Activated CD4-positive, alpha-beta T cell treated with anti-CD3 and anti-CD28 coated beads, Interleukin-2, amount 10 ng/mL, durations not matched to agents 24 days and 14 days (primary cell): ENCODE measurements around the gene CCDC92B. TPM values are rescaled to one million over a fixed set of nuclear protein-coding genes. Genes with fewer than 3 reads are reported as not detected.

Experiments
- DNase-seq: peaks from one replicate; pipeline ENCODE4 v3.0.0; 2022
- H3K27ac Mint-ChIP-seq: one replicate; pipeline ENCODE4 v1.8.0; 2022; ENCODE audit warnings: mild to moderate bottlenecking, mixed read lengths
- H3K27me3 Mint-ChIP-seq: one replicate; pipeline ENCODE4 v1.8.0; 2022; ENCODE audit warnings: mixed read lengths
- H3K36me3 Mint-ChIP-seq: one replicate; pipeline ENCODE4 v1.8.0; 2022; ENCODE audit warnings: low read depth, mild to moderate bottlenecking, mixed read lengths
- H3K4me1 Mint-ChIP-seq: one replicate; pipeline ENCODE4 v1.8.0; 2021; ENCODE audit warnings: mixed read lengths
- H3K4me3 Mint-ChIP-seq: one replicate; pipeline ENCODE4 v1.8.0; 2022; ENCODE audit warnings: mild to moderate bottlenecking, moderate library complexity, mixed read lengths
- H3K9me3 Mint-ChIP-seq: one replicate; pipeline ENCODE4 v1.8.0; 2021; ENCODE audit warnings: mixed read lengths
- intact Hi-C: fragments of 100-400 bp; cut with micrococcal nuclease; formaldehyde crosslinking; loops from one replicate; pipeline ENCODE4 v1.15.1; 2023
- total RNA-seq: library from RNA; stranded (reverse); gene quantifications from 2 replicates; pipeline ENCODE4 v1.2.3, GENCODE V29; 2022

CCDC92B gene
- total RNA-seq, 1 donor from 2014 or later, result 0.14 TPM

- H3K36me3 Mint-ChIP-seq, result no peaks in the 10 kb centered on the region
- no peaks in the 10 kb centered on the region for H3K9me3 Mint-ChIP-seq
- no peak for DNase-seq
- H3K27me3 Mint-ChIP-seq, result peaks cover 17% of the 10 kb centered on the region
- H3K4me1 Mint-ChIP-seq, result peaks cover 13% of the 10 kb centered on the region
- H3K4me3 Mint-ChIP-seq, result peak overlapping the region; percentile 28
- intact Hi-C loops, result no loop called here
- no peak overlapping the region for H3K27ac Mint-ChIP-seq
Measured at GRCh38 chr17:2723505-2723996, 25.9 kb downstream of the CCDC92B start.

GRCh38 chr17:2722611-2723010, 26.8 kb downstream of the CCDC92B start:
- intact Hi-C loops, result no loop called here
- H3K9me3 Mint-ChIP-seq, result no peaks in the 10 kb centered on the region
- H3K27ac Mint-ChIP-seq, result no peak overlapping the region
- H3K4me3 Mint-ChIP-seq, result no peak overlapping the region
- H3K36me3 Mint-ChIP-seq, result no peaks in the 10 kb centered on the region
- peaks cover 17% of the 10 kb centered on the region for H3K27me3 Mint-ChIP-seq
- peaks cover 13% of the 10 kb centered on the region for H3K4me1 Mint-ChIP-seq
- DNase-seq, result no peak

- no peak overlapping the region for H3K4me3 Mint-ChIP-seq
- no peaks in the 10 kb centered on the region for H3K9me3 Mint-ChIP-seq
- DNase-seq, result peak; percentile 67
- H3K27ac Mint-ChIP-seq, result no peak overlapping the region
- H3K36me3 Mint-ChIP-seq, result no peaks in the 10 kb centered on the region
- intact Hi-C loops, result no loop called here
- peaks cover 13% of the 10 kb centered on the region for H3K4me1 Mint-ChIP-seq
- H3K27me3 Mint-ChIP-seq, result peaks cover 14% of the 10 kb centered on the region
Measured at GRCh38 chr17:2721603-2722002, 27.8 kb downstream of the CCDC92B start.

- intact Hi-C loops, result no loop called here
- Mint-ChIP-seq H3K9me3 (no peaks in the 10 kb centered on the region), H3K36me3 (no peaks in the 10 kb centered on the region), H3K4me1 (peaks cover 12% of the 10 kb centered on the region), H3K4me3 (no peak overlapping the region), H3K27ac (no peak overlapping the region), H3K27me3 (peaks cover 8% of the 10 kb centered on the region)
- DNase-seq, result no peak
Measured at GRCh38 chr17:2719861-2720260, 29.6 kb downstream of the CCDC92B start.

GRCh38 chr17:2718150-2718938, 31.1 kb downstream of the CCDC92B start:
- Mint-ChIP-seq H3K9me3 (no peaks in the 10 kb centered on the region), H3K4me1 (peaks cover 15% of the 10 kb centered on the region), H3K27me3 (peaks cover 4% of the 10 kb centered on the region), H3K27ac (no peak overlapping the region), H3K4me3 (no peak overlapping the region), H3K36me3 (no peaks in the 10 kb centered on the region)
- intact Hi-C loops, result no loop called here
- DNase-seq, result no peak

- no peak overlapping the region for H3K27ac Mint-ChIP-seq
- no peaks in the 10 kb centered on the region for H3K27me3 Mint-ChIP-seq
- no peaks in the 10 kb centered on the region for H3K9me3 Mint-ChIP-seq
- H3K4me3 Mint-ChIP-seq, result no peak overlapping the region
- no peaks in the 10 kb centered on the region for H3K36me3 Mint-ChIP-seq
- intact Hi-C loops, result no loop called here
- peaks cover 19% of the 10 kb centered on the region for H3K4me1 Mint-ChIP-seq
- no peak for DNase-seq
Measured at GRCh38 chr17:2716649-2717048, 32.8 kb downstream of the CCDC92B start.

- DNase-seq, result no peak
- H3K4me1 Mint-ChIP-seq, result peaks cover 34% of the 10 kb centered on the region
- intact Hi-C loops, result no loop called here
- H3K4me3 Mint-ChIP-seq, result no peak overlapping the region
- H3K27me3 Mint-ChIP-seq, result no peaks in the 10 kb centered on the region
- H3K27ac Mint-ChIP-seq, result no peak overlapping the region
- H3K36me3 Mint-ChIP-seq, result peaks cover 11% of the 10 kb centered on the region
- no peaks in the 10 kb centered on the region for H3K9me3 Mint-ChIP-seq
Measured at GRCh38 chr17:2713881-2714280, 35.6 kb downstream of the CCDC92B start.

- H3K36me3 Mint-ChIP-seq, result peaks cover 11% of the 10 kb centered on the region
- no peaks in the 10 kb centered on the region for H3K9me3 Mint-ChIP-seq
- H3K4me1 Mint-ChIP-seq, result peaks cover 35% of the 10 kb centered on the region
- H3K4me3 Mint-ChIP-seq, result peak overlapping the region; percentile 90
- H3K27ac Mint-ChIP-seq, result peak overlapping the region; percentile 92
- H3K27me3 Mint-ChIP-seq, result no peaks in the 10 kb centered on the region
- no peak for DNase-seq
- intact Hi-C loops, result no loop called here
Measured at GRCh38 chr17:2712300-2713043, 37.0 kb downstream of the CCDC92B start.

- H3K4me3 Mint-ChIP-seq, result peak within 1 kb of the TSS; percentile 94
- no peaks in the 10 kb centered on the region for H3K9me3 Mint-ChIP-seq
- H3K27ac Mint-ChIP-seq, result peak within 1 kb of the TSS; percentile 92
- H3K36me3 Mint-ChIP-seq, result peaks cover 11% of the 10 kb centered on the region
- H3K4me1 Mint-ChIP-seq, result peaks cover 35% of the 10 kb centered on the region
- peak; percentile 99 for DNase-seq
- no peaks in the 10 kb centered on the region for H3K27me3 Mint-ChIP-seq
- intact Hi-C loops, result loop anchor here (1.0 to 2.0 kb wide), 2 partner anchors 117 to 310 kb away; partner anchors contain the start of gene MNT
Measured at GRCh38 chr17:2711608-2712299, 37.7 kb downstream of the CCDC92B start, which contains the start of gene CLUH. CLUH (minus strand) TSS chr17:2711764; CDS start chr17:2711661, 103 bp downstream.

- H3K9me3 Mint-ChIP-seq, result no peaks in the 10 kb centered on the region
- H3K4me1 Mint-ChIP-seq, result peaks cover 38% of the 10 kb centered on the region
- intact Hi-C loops, result loop anchor here (1.0 to 2.0 kb wide), 2 partner anchors 116 to 310 kb away; partner anchors contain the start of gene MNT
- peak overlapping the region; percentile 90 for H3K27ac Mint-ChIP-seq
- no peaks in the 10 kb centered on the region for H3K27me3 Mint-ChIP-seq
- peaks cover 11% of the 10 kb centered on the region for H3K36me3 Mint-ChIP-seq
- peak overlapping the region; percentile 94 for H3K4me3 Mint-ChIP-seq
- DNase-seq, result peak; percentile 82
Measured at GRCh38 chr17:2710803-2711607, 38.4 kb downstream of the CCDC92B start.

GRCh38 chr17:2710071-2710802, 39.2 kb downstream of the CCDC92B start:
- Mint-ChIP-seq H3K27ac (peak overlapping the region; percentile 90), H3K27me3 (no peaks in the 10 kb centered on the region), H3K36me3 (peaks cover 11% of the 10 kb centered on the region), H3K4me3 (peak overlapping the region; percentile 94), H3K4me1 (peaks cover 41% of the 10 kb centered on the region), H3K9me3 (no peaks in the 10 kb centered on the region)
- intact Hi-C loops, result loop anchor here (2.0 kb wide), 1 partner anchor 115 kb away; no protein-coding TSS in a partner anchor
- peak; percentile 66 for DNase-seq

- Mint-ChIP-seq H3K36me3 (peaks cover 19% of the 10 kb centered on the region), H3K4me3 (peak overlapping the region; percentile 94), H3K4me1 (peaks cover 43% of the 10 kb centered on the region), H3K9me3 (no peaks in the 10 kb centered on the region), H3K27ac (peak overlapping the region; percentile 90), H3K27me3 (no peaks in the 10 kb centered on the region)
- intact Hi-C loops, result no loop called here
- DNase-seq, result no peak
Measured at GRCh38 chr17:2709183-2709661, 40.2 kb downstream of the CCDC92B start.
